ENCODE measurements around the gene EIF4H.

The EIF4H gene

DNA sequence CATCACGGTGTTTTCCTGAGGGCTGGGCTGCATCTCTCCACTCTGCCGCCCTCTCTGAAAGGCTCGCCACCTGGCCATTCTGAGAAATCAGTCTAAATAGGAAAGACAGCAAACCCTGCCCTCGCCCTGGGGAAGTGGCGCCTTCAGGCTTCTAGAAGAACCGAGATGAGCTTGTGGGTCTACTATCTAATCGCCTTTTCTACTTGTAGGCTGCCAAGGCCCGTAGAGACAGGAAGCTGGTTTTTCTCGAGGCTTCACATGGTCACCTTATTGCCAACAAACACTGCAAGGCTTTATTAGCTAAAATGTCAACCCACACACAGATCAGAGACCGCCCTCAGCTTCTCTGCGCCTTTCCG lies 57.1 kb downstream of the EIF4H start:
- TF ChIP-seq POLR2A (IDR thresholded peaks at IDR 0.05; ENCODE audit: extremely low read depth, insufficient read length), result peak; percentile 17
- TF ChIP-seq, protein P1, sequence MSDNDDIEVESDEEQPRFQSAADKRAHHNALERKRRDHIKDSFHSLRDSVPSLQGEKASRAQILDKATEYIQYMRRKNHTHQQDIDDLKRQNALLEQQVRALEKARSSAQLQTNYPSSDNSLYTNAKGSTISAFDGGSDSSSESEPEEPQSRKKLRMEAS (IDR thresholded peaks at IDR 0.05; ENCODE audit: low read depth, low read length), result no peak
- TF ChIP-seq, protein P2, sequence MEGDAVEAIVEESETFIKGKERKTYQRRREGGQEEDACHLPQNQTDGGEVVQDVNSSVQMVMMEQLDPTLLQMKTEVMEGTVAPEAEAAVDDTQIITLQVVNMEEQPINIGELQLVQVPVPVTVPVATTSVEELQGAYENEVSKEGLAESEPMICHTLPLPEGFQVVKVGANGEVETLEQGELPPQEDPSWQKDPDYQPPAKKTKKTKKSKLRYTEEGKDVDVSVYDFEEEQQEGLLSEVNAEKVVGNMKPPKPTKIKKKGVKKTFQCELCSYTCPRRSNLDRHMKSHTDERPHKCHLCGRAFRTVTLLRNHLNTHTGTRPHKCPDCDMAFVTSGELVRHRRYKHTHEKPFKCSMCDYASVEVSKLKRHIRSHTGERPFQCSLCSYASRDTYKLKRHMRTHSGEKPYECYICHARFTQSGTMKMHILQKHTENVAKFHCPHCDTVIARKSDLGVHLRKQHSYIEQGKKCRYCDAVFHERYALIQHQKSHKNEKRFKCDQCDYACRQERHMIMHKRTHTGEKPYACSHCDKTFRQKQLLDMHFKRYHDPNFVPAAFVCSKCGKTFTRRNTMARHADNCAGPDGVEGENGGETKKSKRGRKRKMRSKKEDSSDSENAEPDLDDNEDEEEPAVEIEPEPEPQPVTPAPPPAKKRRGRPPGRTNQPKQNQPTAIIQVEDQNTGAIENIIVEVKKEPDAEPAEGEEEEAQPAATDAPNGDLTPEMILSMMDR (IDR thresholded peaks at IDR 0.05; ENCODE audit: low read depth, low read length), result no peak
- DNase-seq (ENCODE audit: low read depth), result peak; percentile 35

DNA sequence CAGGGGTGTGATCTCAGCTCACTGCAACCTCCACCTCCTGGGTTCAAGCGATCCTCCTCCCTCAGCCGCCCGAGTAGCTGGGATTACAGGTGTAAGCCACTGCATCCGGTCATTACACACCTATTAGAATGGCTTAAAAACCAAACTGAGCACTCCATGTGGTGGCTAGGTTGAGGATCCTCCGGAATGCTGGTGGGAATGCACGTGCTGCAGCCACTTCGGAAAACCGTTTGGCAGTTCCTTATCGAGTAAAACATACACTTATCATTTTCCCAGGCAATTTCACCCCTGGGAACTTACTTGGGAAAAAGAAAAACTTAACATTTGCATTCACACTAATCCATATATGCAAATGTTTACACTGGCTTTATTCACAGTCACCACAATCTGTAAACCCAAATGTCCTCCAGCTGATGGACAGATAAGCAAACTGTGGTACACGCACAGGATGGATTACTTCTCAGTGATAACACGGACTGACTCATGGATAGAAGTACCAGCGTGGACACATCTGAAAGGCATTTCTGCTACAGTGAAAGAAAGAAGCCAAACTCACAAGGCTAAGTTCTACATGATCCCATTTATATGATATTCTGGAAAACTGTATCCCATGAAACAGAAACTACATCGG lies 59.6 kb downstream of the EIF4H start:
- TF ChIP-seq, protein P2 (IDR thresholded peaks at IDR 0.05; ENCODE audit: low read depth, low read length), result no peak
- no peak for TF ChIP-seq MYC (IDR thresholded peaks at IDR 0.05; ENCODE audit: low read depth, low read length)
- TF ChIP-seq, protein P1 (IDR thresholded peaks at IDR 0.05; ENCODE audit: low read depth, low read length), result no peak
- no peak for TF ChIP-seq POLR2A (IDR thresholded peaks at IDR 0.05; ENCODE audit: extremely low read depth, insufficient read length)
- DNase-seq (ENCODE audit: low read depth), result peak; percentile 34

More for the DNA sequence above, 57.1 kb downstream of the EIF4H start:
- no peak overlapping the region for H3K4me3 ChIP-seq (ENCODE audit: low read depth, low read length)

DNA sequence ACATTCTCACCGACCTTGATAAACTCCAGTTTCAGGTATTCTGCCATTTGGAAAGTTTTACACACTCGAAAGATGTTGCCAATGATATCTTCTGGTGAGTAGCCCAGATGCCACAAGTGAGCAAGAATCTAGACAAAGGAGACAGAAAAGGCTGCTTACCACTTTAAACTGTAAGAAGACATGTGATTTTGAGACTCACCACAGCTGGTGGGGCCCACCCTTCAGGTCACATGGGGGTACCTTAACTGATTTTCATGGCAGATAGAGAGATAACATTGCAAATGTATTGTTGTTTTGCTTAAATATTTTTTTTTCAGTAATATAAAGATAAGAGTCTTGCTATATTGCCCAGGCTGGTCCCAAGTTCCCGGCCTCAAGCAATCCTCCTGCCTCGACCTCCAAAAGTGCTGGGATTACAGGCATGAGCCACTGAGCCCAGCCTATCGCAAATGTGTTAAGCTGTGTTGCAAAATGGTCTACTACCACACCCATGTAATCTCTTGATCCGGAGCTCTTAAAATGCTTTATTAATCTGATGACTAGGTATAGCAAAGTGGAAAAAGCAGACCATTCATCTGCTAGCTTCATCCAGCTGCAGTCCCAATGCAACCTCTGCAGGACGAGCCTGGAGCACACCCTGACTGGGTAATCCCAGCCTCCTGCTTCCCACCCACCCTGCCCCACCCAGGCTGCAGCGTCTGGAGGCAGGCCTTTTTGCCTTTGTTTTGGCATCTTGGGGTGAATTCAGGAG lies 61.5 kb downstream of the EIF4H start:
- DNase-seq (ENCODE audit: low read depth), result peak; percentile 13
- TF ChIP-seq, protein P1 (IDR thresholded peaks at IDR 0.05; ENCODE audit: low read depth, low read length), result no peak
- no peak for TF ChIP-seq MYC (IDR thresholded peaks at IDR 0.05; ENCODE audit: low read depth, low read length)
- TF ChIP-seq, protein P2 (IDR thresholded peaks at IDR 0.05; ENCODE audit: low read depth, low read length), result no peak
- TF ChIP-seq POLR2A (IDR thresholded peaks at IDR 0.05; ENCODE audit: extremely low read depth, insufficient read length), result no peak
- no peak overlapping the region for H3K4me3 ChIP-seq (ENCODE audit: low read depth, low read length)

More for the DNA sequence above, 59.6 kb downstream of the EIF4H start:
- H3K4me3 ChIP-seq (ENCODE audit: low read depth, low read length), result no peak overlapping the region

DNA sequence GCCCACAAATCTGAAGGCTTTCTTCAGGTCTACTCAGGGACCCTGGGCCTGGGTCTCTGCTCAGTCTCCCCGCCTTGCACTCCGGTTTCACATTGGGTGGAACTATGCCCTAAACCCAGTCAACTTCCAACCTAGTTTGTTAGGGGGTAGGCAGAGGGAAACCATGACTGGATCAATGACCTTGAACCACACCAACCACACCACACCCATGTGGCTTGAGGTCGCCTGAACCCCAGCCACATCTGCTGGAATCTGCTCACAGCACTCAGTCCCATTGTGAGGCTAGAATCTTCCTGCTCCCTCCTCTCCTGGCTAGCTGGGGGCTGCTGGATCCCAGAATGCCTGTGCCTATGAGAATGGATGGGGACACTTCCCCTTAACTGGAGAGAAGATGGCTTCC lies 62.1 kb downstream of the EIF4H start:
- DNase-seq (ENCODE audit: low read depth), result peak; percentile 30

DNA sequence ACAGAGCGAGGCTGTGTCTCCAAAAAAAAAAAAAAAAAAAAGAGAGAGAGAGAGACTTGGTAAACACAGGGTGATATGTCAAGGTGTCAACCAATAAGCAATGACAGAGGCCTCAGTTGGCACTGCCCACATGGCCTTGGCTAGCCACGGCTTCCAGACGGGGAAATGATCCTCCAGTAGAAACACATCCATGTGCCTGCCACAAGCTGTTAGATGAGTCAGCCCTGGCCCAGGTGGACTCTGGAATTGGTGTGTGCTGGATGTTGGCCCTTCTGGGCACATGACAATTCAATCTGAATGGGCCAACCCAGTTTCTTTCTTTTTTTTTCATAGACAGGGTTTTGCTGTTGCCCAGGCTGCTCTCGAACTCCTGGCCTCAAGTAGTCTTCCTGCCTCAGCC lies 66.3 kb downstream of the EIF4H start:
- H3K4me3 ChIP-seq (ENCODE audit: low read depth, low read length), result no peak overlapping the region
- peak; percentile 4 for DNase-seq (ENCODE audit: low read depth)
- TF ChIP-seq MYC (IDR thresholded peaks at IDR 0.05; ENCODE audit: low read depth, low read length), result no peak
- no peak for TF ChIP-seq POLR2A (IDR thresholded peaks at IDR 0.05; ENCODE audit: extremely low read depth, insufficient read length)
- TF ChIP-seq, protein P1 (IDR thresholded peaks at IDR 0.05; ENCODE audit: low read depth, low read length), result no peak
- TF ChIP-seq, protein P2 (IDR thresholded peaks at IDR 0.05; ENCODE audit: low read depth, low read length), result no peak

More for the DNA sequence above, 62.1 kb downstream of the EIF4H start:
- TF ChIP-seq, protein P2 (IDR thresholded peaks at IDR 0.05; ENCODE audit: low read depth, low read length), result no peak
- TF ChIP-seq, protein P1 (IDR thresholded peaks at IDR 0.05; ENCODE audit: low read depth, low read length), result no peak
- TF ChIP-seq MYC (IDR thresholded peaks at IDR 0.05; ENCODE audit: low read depth, low read length) (no peak), POLR2A (IDR thresholded peaks at IDR 0.05; ENCODE audit: extremely low read depth, insufficient read length) (no peak)
- no peak overlapping the region for H3K4me3 ChIP-seq (ENCODE audit: low read depth, low read length)

Measured in NB4 (cell line).